H9 (cell line): ENCODE measurements around the gene PRADC1. TPM values are rescaled to one million over a fixed set of nuclear protein-coding genes. Genes with fewer than 3 reads are reported as not detected.

ENCODE experiments used
- DNase-seq: peaks from one replicate; pipeline ENCODE4 v3.0.0-alpha.2; 2017
- H2AFZ ChIP-seq: one replicate; pipeline ENCODE4 v1.6.1; 2013; ENCODE audit warnings: mild to moderate bottlenecking, low read length, control low read depth, moderate library complexity
- H2AK5ac ChIP-seq: 2 replicates; pipeline ENCODE4 v1.6.1; 2013; ENCODE audit warnings: low read length, control low read depth, mixed read lengths; ENCODE audit not compliant: insufficient read length
- H2BK120ac ChIP-seq: one replicate; pipeline ENCODE4 v1.6.1; 2013; ENCODE audit warnings: low read depth, mild to moderate bottlenecking, low read length, control low read depth, inconsistent platforms; ENCODE audit not compliant: poor library complexity, severe bottlenecking
- H2BK12ac ChIP-seq: 2 replicates; pipeline ENCODE4 v1.6.1; 2013; ENCODE audit warnings: low read length, control low read depth, mixed read lengths, low read depth; ENCODE audit not compliant: insufficient read length
- H2BK15ac ChIP-seq: 2 replicates; pipeline ENCODE4 v1.6.1; 2013; ENCODE audit warnings: low read depth, low read length, control low read depth
- H2BK20ac ChIP-seq: one replicate; pipeline ENCODE4 v1.6.1; 2013; ENCODE audit warnings: low read depth, mild to moderate bottlenecking, low read length, control low read depth, inconsistent platforms; ENCODE audit not compliant: poor library complexity, severe bottlenecking
- H2BK5ac ChIP-seq: 2 replicates; pipeline ENCODE4 v1.6.1; 2013; ENCODE audit warnings: low read length, control low read depth, mixed read lengths; ENCODE audit not compliant: insufficient read length
- H3K14ac ChIP-seq: 2 replicates; pipeline ENCODE4 v1.6.1; 2013; ENCODE audit warnings: low read length, control low read depth; ENCODE audit not compliant: insufficient read depth
- H3K18ac ChIP-seq: 2 replicates; pipeline ENCODE4 v1.6.1; 2013; ENCODE audit warnings: low read depth, mild to moderate bottlenecking, mixed read lengths, low read length, control low read depth; ENCODE audit not compliant: insufficient read length
- H3K23ac ChIP-seq: 2 replicates; pipeline ENCODE4 v1.6.1; 2013; ENCODE audit warnings: low read length, control low read depth, mixed read lengths, low read depth; ENCODE audit not compliant: insufficient read length
- H3K23me2 ChIP-seq: 2 replicates; pipeline ENCODE4 v1.6.1; 2013; ENCODE audit warnings: low read depth, mild to moderate bottlenecking, mixed read lengths, low read length, control low read depth; ENCODE audit not compliant: insufficient read length, poor library complexity, severe bottlenecking
- H3K27ac ChIP-seq: 2 replicates; pipeline ENCODE4 v1.5.1; 2013; ENCODE audit warnings: low read length, control low read depth, mixed read lengths, low read depth; ENCODE audit not compliant: insufficient read length
- H3K27me3 ChIP-seq: 2 replicates; pipeline ENCODE4 v1.6.1; 2013; ENCODE audit warnings: low read length, control low read depth, inconsistent platforms; ENCODE audit not compliant: insufficient read depth
- H3K4ac ChIP-seq: 2 replicates; pipeline ENCODE4 v1.6.1; 2013; ENCODE audit warnings: low read depth, mild to moderate bottlenecking, control low read depth, inconsistent platforms, low read length, moderate library complexity
- H3K4me1 ChIP-seq: 2 replicates; pipeline ENCODE4 v1.6.1; 2013; ENCODE audit warnings: low read length, control low read depth, inconsistent platforms; ENCODE audit not compliant: insufficient read depth
- H3K4me2 ChIP-seq: 2 replicates; pipeline ENCODE4 v1.6.1; 2013; ENCODE audit warnings: low read length, control low read depth, mixed read lengths; ENCODE audit not compliant: insufficient read length, insufficient read depth
- H3K56ac ChIP-seq: 2 replicates; pipeline ENCODE4 v1.6.1; 2013; ENCODE audit warnings: low read depth, mild to moderate bottlenecking, mixed read lengths, low read length, control low read depth; ENCODE audit not compliant: insufficient read length
- H3K79me1 ChIP-seq: 2 replicates; pipeline ENCODE4 v1.6.1; 2013; ENCODE audit warnings: low read depth, mild to moderate bottlenecking, moderate library complexity, low read length, control low read depth, inconsistent platforms; ENCODE audit not compliant: insufficient read depth, poor library complexity, severe bottlenecking
- H3K79me2 ChIP-seq: 2 replicates; pipeline ENCODE4 v1.6.1; 2013; ENCODE audit warnings: low read length, control low read depth, inconsistent platforms; ENCODE audit not compliant: insufficient read depth
- H3K9ac ChIP-seq: 2 replicates; pipeline ENCODE4 v1.6.1; 2013; ENCODE audit warnings: low read length, control low read depth, mixed read lengths; ENCODE audit not compliant: insufficient read length; ENCODE audit errors: extremely low read depth
- H3K9me3 ChIP-seq: one replicate; pipeline ENCODE4 v1.6.1; 2013; ENCODE audit warnings: low read depth, low read length, inconsistent platforms; ENCODE audit not compliant: control insufficient read depth
- H3T11ph ChIP-seq: one replicate; pipeline ENCODE4 v1.6.1; 2013; ENCODE audit warnings: mild to moderate bottlenecking, low read length, control low read depth, inconsistent platforms
- H4K20me1 ChIP-seq: one replicate; pipeline ENCODE4 v1.6.1; 2013; ENCODE audit not compliant: control insufficient read depth, insufficient read length, insufficient read depth
- H4K5ac ChIP-seq: 2 replicates; pipeline ENCODE4 v1.6.1; 2013; ENCODE audit warnings: low read depth, mild to moderate bottlenecking, mixed read lengths, low read length, control low read depth; ENCODE audit not compliant: insufficient read length
- H4K8ac ChIP-seq: replicated peaks from 2 replicates; pipeline ENCODE4 v1.6.1; 2013; ENCODE audit warnings: low read length, control low read depth, mixed read lengths, low read depth; ENCODE audit not compliant: insufficient read length
- H4K91ac ChIP-seq: 2 replicates; pipeline ENCODE4 v1.6.1; 2013; ENCODE audit warnings: low read depth, mild to moderate bottlenecking, moderate library complexity, mixed read lengths, low read length, control low read depth; ENCODE audit not compliant: insufficient read length
- H3K27ac Mint-ChIP-seq, 3 experiments: 2 replicates in 2 of 3; 3 replicates in 1 of 3; pipeline ENCODE4 v1.8.0; 2020 to 2021; ENCODE audit warnings: mixed read lengths in 3 of 3, mild to moderate bottlenecking in 1 of 3, moderate library complexity in 1 of 3
- H3K27me3 Mint-ChIP-seq: 2 replicates; pipeline ENCODE4 v1.8.0; 2021; ENCODE audit warnings: low read depth, mild to moderate bottlenecking, moderate library complexity, mixed read lengths
- H3K36me3 Mint-ChIP-seq, 3 experiments: 2 replicates in 2 of 3; 3 replicates in 1 of 3; pipeline ENCODE4 v1.8.0; 2020 to 2021; ENCODE audit warnings: low read depth in 3 of 3, mixed read lengths in 3 of 3; ENCODE audit not compliant: insufficient read depth in 1 of 3
- H3K4me1 Mint-ChIP-seq, 2 experiments: 2 replicates each; pipeline ENCODE4 v1.8.0; 2020; ENCODE audit warnings: mixed read lengths in 2 of 2
- H3K4me3 Mint-ChIP-seq, 2 experiments: 2 replicates in 1 of 2; 3 replicates in 1 of 2; pipeline ENCODE4 v1.8.0; 2020 to 2021; ENCODE audit warnings: mild to moderate bottlenecking in 2 of 2, mixed read lengths in 2 of 2, moderate library complexity in 1 of 2
- H3K9me3 Mint-ChIP-seq, 2 experiments: 2 replicates in 1 of 2; 3 replicates in 1 of 2; pipeline ENCODE4 v1.8.0; 2020; ENCODE audit warnings: mild to moderate bottlenecking in 2 of 2, mixed read lengths in 2 of 2, moderate library complexity in 1 of 2
- total RNA-seq: library from RNA; stranded (reverse); gene quantifications from 2 replicates; pipeline ENCODE4 v1.2.1, GENCODE V29; 2021
- TF ChIP-seq, protein P1 (sequence below): fragments of 200-600 bp; sonication (generic); conservative IDR thresholded peaks from 3 replicates; pipeline ENCODE4 v1.8.0; 2021; ENCODE audit warnings: antibody characterized with exemption, mild to moderate bottlenecking

Gene PRADC1
- total RNA-seq, 1 experiment from 2014 or later = 9.6 TPM

DNA sequence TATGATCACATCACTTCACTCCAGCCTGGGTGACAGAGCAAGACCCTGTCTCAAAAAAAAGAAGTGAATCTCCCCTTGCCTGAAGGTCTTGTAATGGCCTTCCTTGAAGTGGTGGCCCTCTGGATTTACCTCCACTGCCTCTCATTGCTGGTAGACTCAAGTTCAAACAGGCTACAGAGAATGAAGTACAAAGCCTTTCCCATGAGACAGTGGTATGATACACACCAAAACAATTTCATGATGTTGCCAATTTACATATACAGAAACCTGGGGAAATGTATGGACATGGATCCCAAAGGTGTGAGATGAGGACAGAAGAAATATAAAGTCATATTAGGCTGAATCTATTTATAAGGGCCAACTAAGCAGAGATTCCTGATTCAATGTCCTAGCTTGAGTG, 35.5 kb downstream of the PRADC1 start:
- Histone ChIP-seq H2AFZ (no peak overlapping the region), H3K18ac (no peak overlapping the region), H2BK5ac (no peak overlapping the region), H2BK15ac (no peak overlapping the region), H3T11ph (no peak overlapping the region), H3K23ac (no peak overlapping the region), H3K9ac (no peak overlapping the region), H2BK20ac (no peak overlapping the region), H4K91ac (no peak overlapping the region), H3K27me3 (no peaks in the 10 kb centered on the region; the same call in 1 of the 2 replicates), H4K8ac (no peak overlapping the region), H3K9me3 (no peaks in the 10 kb centered on the region), H3K23me2 (no peaks in the 10 kb centered on the region), H3K56ac (no peak overlapping the region), H3K4me2 (no peak overlapping the region), H4K20me1 (no peaks in the 10 kb centered on the region), H3K27ac (no peak overlapping the region), H3K4ac (no peak overlapping the region), H4K5ac (no peak overlapping the region), H3K14ac (no peak overlapping the region), H3K79me1 (no peaks in the 10 kb centered on the region), H2BK12ac (no peak overlapping the region), H2BK120ac (no peak overlapping the region), H3K4me1 (no peaks in the 10 kb centered on the region), H3K79me2 (no peaks in the 10 kb centered on the region), H2AK5ac (no peak overlapping the region)
- Mint-ChIP-seq H3K4me1 (peaks cover 8 to 10% of the 10 kb centered on the region in 2 experiments), H3K27me3 (peaks cover 44% of the 10 kb centered on the region), H3K27ac (no peak overlapping the region), H3K36me3 (peaks cover 0 to 4% (median 0%) of the 10 kb centered on the region in 3 experiments; a peak in 1 of 7 replicates), H3K9me3 (peaks cover 4 to 5% of the 10 kb centered on the region in 2 experiments; a peak in 4 of 5 replicates), H3K4me3 (no peak overlapping the region)
- TF ChIP-seq, protein P1, sequence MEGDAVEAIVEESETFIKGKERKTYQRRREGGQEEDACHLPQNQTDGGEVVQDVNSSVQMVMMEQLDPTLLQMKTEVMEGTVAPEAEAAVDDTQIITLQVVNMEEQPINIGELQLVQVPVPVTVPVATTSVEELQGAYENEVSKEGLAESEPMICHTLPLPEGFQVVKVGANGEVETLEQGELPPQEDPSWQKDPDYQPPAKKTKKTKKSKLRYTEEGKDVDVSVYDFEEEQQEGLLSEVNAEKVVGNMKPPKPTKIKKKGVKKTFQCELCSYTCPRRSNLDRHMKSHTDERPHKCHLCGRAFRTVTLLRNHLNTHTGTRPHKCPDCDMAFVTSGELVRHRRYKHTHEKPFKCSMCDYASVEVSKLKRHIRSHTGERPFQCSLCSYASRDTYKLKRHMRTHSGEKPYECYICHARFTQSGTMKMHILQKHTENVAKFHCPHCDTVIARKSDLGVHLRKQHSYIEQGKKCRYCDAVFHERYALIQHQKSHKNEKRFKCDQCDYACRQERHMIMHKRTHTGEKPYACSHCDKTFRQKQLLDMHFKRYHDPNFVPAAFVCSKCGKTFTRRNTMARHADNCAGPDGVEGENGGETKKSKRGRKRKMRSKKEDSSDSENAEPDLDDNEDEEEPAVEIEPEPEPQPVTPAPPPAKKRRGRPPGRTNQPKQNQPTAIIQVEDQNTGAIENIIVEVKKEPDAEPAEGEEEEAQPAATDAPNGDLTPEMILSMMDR = no peak
- DNase-seq = no peak
